H7 (cell line): ENCODE measurements around the gene VAV2. TPM values are rescaled to one million over a fixed set of nuclear protein-coding genes. Genes with fewer than 3 reads are reported as not detected.
"Not testable (repeated sequence)": the region's sequence is repeated elsewhere in the genome, so short reads cannot be mapped to it uniquely, and the experiment has no call there.

Source experiments
- DNase-seq: peaks from one replicate; pipeline ENCODE4 v3.0.0; 2012
- H3K27me3 ChIP-seq: 2 replicates; pipeline ENCODE4 v1.6.0; 2011; ENCODE audit warnings: mild to moderate bottlenecking, low read length; ENCODE audit not compliant: control insufficient read depth, insufficient read depth
- H3K36me3 ChIP-seq: replicated peaks from 2 replicates; pipeline ENCODE4 v1.5.1; 2011; ENCODE audit warnings: low read length; ENCODE audit not compliant: control insufficient read depth, insufficient read depth
- H3K4me3 ChIP-seq: 2 replicates; pipeline ENCODE4 v1.5.1; 2011; ENCODE audit warnings: low read depth, mild to moderate bottlenecking, control low read depth, low read length, moderate library complexity; ENCODE audit not compliant: insufficient read depth
- total RNA-seq: library from RNA; depleted of rRNA; stranded (reverse); fragments of >200 nt; shearing (Covaris generic); gene quantifications from 2 replicates; pipeline ENCODE4 v1.2.3, GENCODE V29; 2014

The VAV2 gene
- total RNA-seq, 1 experiment from 2014 or later, result 17.7 TPM

GRCh38 chr9:133759946-133760345 lies 232.2 kb downstream of the VAV2 start:
- Histone ChIP-seq H3K27me3 (no peaks in the 10 kb centered on the region), H3K4me3 (no peak overlapping the region), H3K36me3 (peaks cover 3% of the 10 kb centered on the region; the same call in 1 of the 2 replicates)
- DNase-seq, result no peak

GRCh38 chr9:133759146-133759900 lies 232.8 kb downstream of the VAV2 start:
- peaks cover 3% of the 10 kb centered on the region; the same call in 1 of the 2 replicates for H3K36me3 ChIP-seq
- H3K27me3 ChIP-seq, result no peaks in the 10 kb centered on the region
- no peak overlapping the region for H3K4me3 ChIP-seq
- DNase-seq, result peak; percentile 97

- no peak overlapping the region for H3K4me3 ChIP-seq
- DNase-seq, result peak; percentile 22
- H3K27me3 ChIP-seq, result no peaks in the 10 kb centered on the region
- no peaks in the 10 kb centered on the region; the same call in 1 of the 2 replicates for H3K36me3 ChIP-seq
These were observed 233.9 kb downstream of the VAV2 start for GRCh38 chr9:133758228-133758627.

GRCh38 chr9:133754688-133755227 lies 237.4 kb downstream of the VAV2 start:
- Histone ChIP-seq H3K36me3 (no peaks in the 10 kb centered on the region), H3K4me3 (no peak overlapping the region), H3K27me3 (no peaks in the 10 kb centered on the region)
- DNase-seq, result no peak

- peak; percentile 14 for DNase-seq
- no peaks in the 10 kb centered on the region for H3K27me3 ChIP-seq
- H3K4me3 ChIP-seq, result no peak overlapping the region
- H3K36me3 ChIP-seq, result no peaks in the 10 kb centered on the region
These were observed 237.9 kb downstream of the VAV2 start for GRCh38 chr9:133754187-133754586.

GRCh38 chr9:133752739-133753446 lies 239.2 kb downstream of the VAV2 start:
- no peaks in the 10 kb centered on the region for H3K36me3 ChIP-seq
- no peaks in the 10 kb centered on the region for H3K27me3 ChIP-seq
- H3K4me3 ChIP-seq, result no peak overlapping the region
- DNase-seq, result no peak

- DNase-seq, result no peak
- Histone ChIP-seq H3K36me3 (no peaks in the 10 kb centered on the region), H3K27me3 (no peaks in the 10 kb centered on the region), H3K4me3 (no peak overlapping the region)
These were observed 241.0 kb downstream of the VAV2 start for GRCh38 chr9:133750982-133751649.

GRCh38 chr9:133747309-133747708 lies 244.8 kb downstream of the VAV2 start:
- no peak overlapping the region for H3K4me3 ChIP-seq
- no peaks in the 10 kb centered on the region for H3K36me3 ChIP-seq
- DNase-seq, result no peak
- no peaks in the 10 kb centered on the region for H3K27me3 ChIP-seq

- not testable (repeated sequence) for H3K4me3 ChIP-seq, H3K36me3 ChIP-seq, H3K27me3 ChIP-seq, DNase-seq
These were observed 247.6 kb downstream of the VAV2 start for GRCh38 chr9:133744528-133744927.

GRCh38 chr9:133742849-133743444 lies 249.2 kb downstream of the VAV2 start:
- DNase-seq, result peak; percentile 96
- Histone ChIP-seq H3K4me3 (no peak overlapping the region), H3K36me3 (no peaks in the 10 kb centered on the region)

GRCh38 chr9:133742251-133742650 lies 249.9 kb downstream of the VAV2 start:
- H3K4me3 ChIP-seq, result no peak overlapping the region
- H3K27me3 ChIP-seq, result no peaks in the 10 kb centered on the region
- no peaks in the 10 kb centered on the region for H3K36me3 ChIP-seq
- peak; percentile 19 for DNase-seq

More at GRCh38 chr9:133742849-133743444, 249.2 kb downstream of the VAV2 start:
- H3K27me3 ChIP-seq, result no peaks in the 10 kb centered on the region

- H3K27me3 ChIP-seq, result no peaks in the 10 kb centered on the region
- H3K4me3 ChIP-seq, result no peak overlapping the region
- DNase-seq, result peak; percentile 13
- no peaks in the 10 kb centered on the region for H3K36me3 ChIP-seq
These were observed 250.4 kb downstream of the VAV2 start for GRCh38 chr9:133741716-133742115.

- Histone ChIP-seq H3K36me3 (no peaks in the 10 kb centered on the region), H3K4me3 (no peak overlapping the region), H3K27me3 (no peaks in the 10 kb centered on the region)
- DNase-seq, result peak; percentile 13
These were observed 251.2 kb downstream of the VAV2 start for GRCh38 chr9:133740911-133741310.
